ENCODE data around the gene ATAD3B. TPM values are rescaled to one million over a fixed set of nuclear protein-coding genes. Genes with fewer than 3 reads are reported as not detected.
"Not testable (repeated sequence)": the region's sequence is repeated elsewhere in the genome, so short reads cannot be mapped to it uniquely, and the experiment has no call there.

Gene ATAD3B
- total and polyA plus RNA-seq, 2 experiments from 2014 or later, result 11.6 to 20.2 TPM

GRCh38 chr1:1489231-1489630 is 17.7 kb downstream of the ATAD3B start:
- H3K36me3 ChIP-seq (ENCODE audit: low read depth), result peaks cover 40% of the 10 kb centered on the region
- in situ Hi-C loops (cut with MboI), result no loop called here
- H4K20me1 ChIP-seq (ENCODE audit: insufficient read depth), result no peaks in the 10 kb centered on the region
- no peaks in the 10 kb centered on the region for H3K27me3 ChIP-seq (replicated peaks; ENCODE audit: insufficient read depth)
- peaks cover 24% of the 10 kb centered on the region for H3K79me2 ChIP-seq (ENCODE audit: insufficient read depth)
- H3K27ac ChIP-seq, result no peak overlapping the region
- no peak overlapping the region for H3K9ac ChIP-seq
- DNase-seq, result no peak
- H3F3A ChIP-seq (ENCODE audit: insufficient read depth), result no peaks in the 10 kb centered on the region
- H3K9me3 ChIP-seq (ENCODE audit: low read depth), result no peaks in the 10 kb centered on the region
- 96 to 98% methylated on average over 11 to 15 of the region's 16 CpGs for whole genome bisulfite sequencing, 2 experiments (ENCODE audit: low coverage in 1 of 2, low lambda C conversion rate in 2 of 2, missing lambda C conversion rate in 2 of 2)
- H3K4me3 ChIP-seq, result no peak overlapping the region
- no peak for TF ChIP-seq EZH2 (IDR thresholded peaks at IDR 0.05; ENCODE audit: insufficient read depth, poor library complexity, severe bottlenecking)
- no peak overlapping the region for H3K4me2 ChIP-seq (ENCODE audit: unreplicated experiment)
- no peaks in the 10 kb centered on the region for H3K9me2 ChIP-seq (ENCODE audit: insufficient read depth)
- no peak overlapping the region for H2AFZ ChIP-seq
- H3K4me1 ChIP-seq (ENCODE audit: insufficient read depth), result no peaks in the 10 kb centered on the region

GRCh38 chr1:1489861-1490260 is 18.3 kb downstream of the ATAD3B start:
- no peaks in the 10 kb centered on the region for H4K20me1 ChIP-seq (ENCODE audit: insufficient read depth)
- H3K4me1 ChIP-seq (ENCODE audit: insufficient read depth), result no peaks in the 10 kb centered on the region
- no peak for DNase-seq
- H3F3A ChIP-seq (ENCODE audit: insufficient read depth), result no peaks in the 10 kb centered on the region
- in situ Hi-C loops (cut with MboI), result no loop called here
- WGBS, 2 experiments (ENCODE audit: low coverage in 1 of 2, low lambda C conversion rate in 2 of 2, missing lambda C conversion rate in 2 of 2), result 94 to 96% methylated on average over 15 to 19 of the region's 19 CpGs
- no peak overlapping the region for H3K4me3 ChIP-seq
- H2AFZ ChIP-seq, result no peak overlapping the region
- no peaks in the 10 kb centered on the region for H3K27me3 ChIP-seq (replicated peaks; ENCODE audit: insufficient read depth)
- H3K27ac ChIP-seq, result no peak overlapping the region
- no peak overlapping the region for H3K9ac ChIP-seq
- peaks cover 21% of the 10 kb centered on the region; the same call in 1 of the 2 replicates for H3K79me2 ChIP-seq (ENCODE audit: insufficient read depth)
- peaks cover 40% of the 10 kb centered on the region for H3K36me3 ChIP-seq (ENCODE audit: low read depth)
- TF ChIP-seq EZH2phosphoT487 (IDR thresholded peaks at IDR 0.05; ENCODE audit: insufficient read depth, low read depth) (no peak), EZH2 (IDR thresholded peaks at IDR 0.05; ENCODE audit: insufficient read depth, poor library complexity, severe bottlenecking) (no peak)
- H3K4me2 ChIP-seq (ENCODE audit: unreplicated experiment), result no peak overlapping the region
- no peaks in the 10 kb centered on the region for H3K9me2 ChIP-seq (ENCODE audit: insufficient read depth)
- no peaks in the 10 kb centered on the region for H3K9me3 ChIP-seq (ENCODE audit: low read depth)

- no peaks in the 10 kb centered on the region for H3K27me3 ChIP-seq (replicated peaks; ENCODE audit: insufficient read depth)
- H2AFZ ChIP-seq, result no peak overlapping the region
- H3K79me2 ChIP-seq (ENCODE audit: insufficient read depth), result peaks cover 21% of the 10 kb centered on the region; the same call in 1 of the 2 replicates
- no peak overlapping the region for H3K27ac ChIP-seq
- no peaks in the 10 kb centered on the region for H3K9me3 ChIP-seq (ENCODE audit: low read depth)
- WGBS, 2 experiments (ENCODE audit: low coverage in 1 of 2, low lambda C conversion rate in 2 of 2, missing lambda C conversion rate in 2 of 2), result 96 to 100% methylated on average over 18 to 19 of the region's 25 CpGs
- H3K4me2 ChIP-seq (ENCODE audit: unreplicated experiment), result no peak overlapping the region
- no peak overlapping the region for H3K4me3 ChIP-seq
- H4K20me1 ChIP-seq (ENCODE audit: insufficient read depth), result no peaks in the 10 kb centered on the region
- TF ChIP-seq EZH2 (IDR thresholded peaks at IDR 0.05; ENCODE audit: insufficient read depth, poor library complexity, severe bottlenecking) (no peak), EZH2phosphoT487 (IDR thresholded peaks at IDR 0.05; ENCODE audit: insufficient read depth, low read depth) (no peak)
- in situ Hi-C loops (cut with MboI), result no loop called here
- DNase-seq, result no peak
- H3K36me3 ChIP-seq (ENCODE audit: low read depth), result peaks cover 40% of the 10 kb centered on the region
- H3K9ac ChIP-seq, result no peak overlapping the region
- no peaks in the 10 kb centered on the region for H3K9me2 ChIP-seq (ENCODE audit: insufficient read depth)
- H3F3A ChIP-seq (ENCODE audit: insufficient read depth), result no peaks in the 10 kb centered on the region
- no peaks in the 10 kb centered on the region for H3K4me1 ChIP-seq (ENCODE audit: insufficient read depth)
Measured at GRCh38 chr1:1490633-1491230, 19.2 kb downstream of the ATAD3B start.

GRCh38 chr1:1491601-1492000 is 20.0 kb downstream of the ATAD3B start:
- no peak for DNase-seq
- TF ChIP-seq EZH2phosphoT487 (IDR thresholded peaks at IDR 0.05; ENCODE audit: insufficient read depth, low read depth), result no peak
- no peak for TF ChIP-seq EZH2 (IDR thresholded peaks at IDR 0.05; ENCODE audit: insufficient read depth, poor library complexity, severe bottlenecking)

GRCh38 chr1:1494311-1494710 is 22.7 kb downstream of the ATAD3B start:
- H3K79me2 ChIP-seq (ENCODE audit: insufficient read depth), result peaks cover 11% of the 10 kb centered on the region; the same call in 1 of the 2 replicates
- H3K4me1 ChIP-seq (ENCODE audit: insufficient read depth); H3K9me3 ChIP-seq (ENCODE audit: low read depth); H3F3A ChIP-seq (ENCODE audit: insufficient read depth); DNase-seq; H4K20me1 ChIP-seq (ENCODE audit: insufficient read depth); H3K4me3 ChIP-seq; H3K27me3 ChIP-seq (replicated peaks; ENCODE audit: insufficient read depth); H3K9me2 ChIP-seq (ENCODE audit: insufficient read depth); H3K27ac ChIP-seq; H3K4me2 ChIP-seq (ENCODE audit: unreplicated experiment); in situ Hi-C loops (cut with MboI); H3K9ac ChIP-seq; H2AFZ ChIP-seq: not testable (repeated sequence)
- 96 to 98% methylated on average over 20 to 22 of the region's 22 CpGs for WGBS, 2 experiments (ENCODE audit: low coverage in 1 of 2, low lambda C conversion rate in 2 of 2, missing lambda C conversion rate in 2 of 2)
- peaks cover 31% of the 10 kb centered on the region for H3K36me3 ChIP-seq (ENCODE audit: low read depth)

More at GRCh38 chr1:1491601-1492000, 20.0 kb downstream of the ATAD3B start:
- peaks cover 40% of the 10 kb centered on the region for H3K36me3 ChIP-seq (ENCODE audit: low read depth)
- no peaks in the 10 kb centered on the region for H4K20me1 ChIP-seq (ENCODE audit: insufficient read depth)
- H3K9me3 ChIP-seq (ENCODE audit: low read depth), result no peaks in the 10 kb centered on the region
- WGBS, 2 experiments (ENCODE audit: low coverage in 1 of 2, low lambda C conversion rate in 2 of 2, missing lambda C conversion rate in 2 of 2), result 99 to 100% methylated on average over 10 of the region's 10 CpGs
- H3K27me3 ChIP-seq (replicated peaks; ENCODE audit: insufficient read depth), result no peaks in the 10 kb centered on the region
- H3K27ac ChIP-seq, result no peak overlapping the region
- H3K9me2 ChIP-seq (ENCODE audit: insufficient read depth), result no peaks in the 10 kb centered on the region
- in situ Hi-C loops (cut with MboI), result no loop called here
- H3K79me2 ChIP-seq (ENCODE audit: insufficient read depth), result peaks cover 21% of the 10 kb centered on the region; the same call in 1 of the 2 replicates
- H3F3A ChIP-seq (ENCODE audit: insufficient read depth), result no peaks in the 10 kb centered on the region
- no peak overlapping the region for H2AFZ ChIP-seq
- H3K9ac ChIP-seq, result no peak overlapping the region
- H3K4me3 ChIP-seq, result no peak overlapping the region
- no peak overlapping the region for H3K4me2 ChIP-seq (ENCODE audit: unreplicated experiment)
- H3K4me1 ChIP-seq (ENCODE audit: insufficient read depth), result no peaks in the 10 kb centered on the region

GRCh38 chr1:1495461-1495975 is 24.0 kb downstream of the ATAD3B start:
- WGBS, 2 experiments (ENCODE audit: low coverage in 1 of 2, low lambda C conversion rate in 2 of 2, missing lambda C conversion rate in 2 of 2), result 93 to 95% methylated on average over 16 to 18 of the region's 18 CpGs
- H3K4me2 ChIP-seq (ENCODE audit: unreplicated experiment); DNase-seq; H3K27ac ChIP-seq; H3F3A ChIP-seq (ENCODE audit: insufficient read depth); H3K9me2 ChIP-seq (ENCODE audit: insufficient read depth); H3K27me3 ChIP-seq (replicated peaks; ENCODE audit: insufficient read depth); in situ Hi-C loops (cut with MboI); H3K4me3 ChIP-seq; H3K9ac ChIP-seq; H3K4me1 ChIP-seq (ENCODE audit: insufficient read depth); H2AFZ ChIP-seq; H3K9me3 ChIP-seq (ENCODE audit: low read depth); H4K20me1 ChIP-seq (ENCODE audit: insufficient read depth): not testable (repeated sequence)
- Histone ChIP-seq H3K36me3 (ENCODE audit: low read depth) (peaks cover 31% of the 10 kb centered on the region), H3K79me2 (ENCODE audit: insufficient read depth) (peaks cover 11% of the 10 kb centered on the region; the same call in 1 of the 2 replicates)
